Effector memory CD4-positive, alpha-beta T cell (primary cell): ENCODE measurements around the gene CALD1.

Experiments used
- DNase-seq, 3 donors: peaks; one replicate each; pipeline ENCODE4 v3.0.0-alpha.2; 2020
- H3K27ac ChIP-seq: 2 replicates; pipeline ENCODE4 v1.7.0; 2013; ENCODE audit warnings: mild to moderate bottlenecking, low read length, moderate library complexity; ENCODE audit not compliant: insufficient read depth, poor library complexity, severe bottlenecking
- H3K27me3 ChIP-seq: replicated peaks from 2 replicates; pipeline ENCODE4 v1.7.0; 2013; ENCODE audit warnings: mild to moderate bottlenecking, low read length; ENCODE audit not compliant: insufficient read depth, control insufficient read depth, poor library complexity, severe bottlenecking
- H3K36me3 ChIP-seq: 2 replicates; pipeline ENCODE4 v1.7.0; 2013; ENCODE audit warnings: mild to moderate bottlenecking, low read length, moderate library complexity; ENCODE audit not compliant: control insufficient read depth, insufficient read depth
- H3K4me1 ChIP-seq: 2 replicates; pipeline ENCODE4 v1.7.0; 2013; ENCODE audit warnings: low read length, mild to moderate bottlenecking; ENCODE audit not compliant: control insufficient read depth, insufficient read depth, poor library complexity, severe bottlenecking
- H3K4me3 ChIP-seq: 2 replicates; pipeline ENCODE4 v1.7.0; 2013; ENCODE audit warnings: low read length, low read depth, mild to moderate bottlenecking; ENCODE audit not compliant: insufficient read depth, poor library complexity, severe bottlenecking
- H3K9me3 ChIP-seq: 2 replicates; pipeline ENCODE4 v1.7.0; 2013; ENCODE audit warnings: mild to moderate bottlenecking, low read length, moderate library complexity; ENCODE audit not compliant: control insufficient read depth

CALD1 gene

GRCh38 chr7:134834689-134835462 lies 55.4 kb downstream of the CALD1 start:
- no peaks in the 10 kb centered on the region for H3K36me3 ChIP-seq
- H3K9me3 ChIP-seq = no peaks in the 10 kb centered on the region
- no peak overlapping the region for H3K4me3 ChIP-seq
- no peaks in the 10 kb centered on the region for H3K4me1 ChIP-seq
- H3K27ac ChIP-seq = no peak overlapping the region
- H3K27me3 ChIP-seq = no peaks in the 10 kb centered on the region
- DNase-seq = no peak

- no peak for DNase-seq
- no peak overlapping the region for H3K27ac ChIP-seq
- H3K36me3 ChIP-seq = no peaks in the 10 kb centered on the region
- H3K4me3 ChIP-seq = no peak overlapping the region
- no peaks in the 10 kb centered on the region for H3K4me1 ChIP-seq
- H3K27me3 ChIP-seq = no peaks in the 10 kb centered on the region
- no peaks in the 10 kb centered on the region for H3K9me3 ChIP-seq
Measured at GRCh38 chr7:134835463-134835823, 56.0 kb downstream of the CALD1 start.

- Histone ChIP-seq H3K27me3 (no peaks in the 10 kb centered on the region), H3K9me3 (no peaks in the 10 kb centered on the region), H3K4me3 (no peak overlapping the region), H3K36me3 (no peaks in the 10 kb centered on the region), H3K27ac (no peak overlapping the region), H3K4me1 (no peaks in the 10 kb centered on the region)
- no peak for DNase-seq
Measured at GRCh38 chr7:134836447-134836846, 57.0 kb downstream of the CALD1 start.

GRCh38 chr7:134839298-134839697 lies 59.9 kb downstream of the CALD1 start:
- H3K27me3 ChIP-seq = no peaks in the 10 kb centered on the region
- H3K4me3 ChIP-seq = no peak overlapping the region
- no peaks in the 10 kb centered on the region for H3K4me1 ChIP-seq
- H3K36me3 ChIP-seq = no peaks in the 10 kb centered on the region
- no peaks in the 10 kb centered on the region for H3K9me3 ChIP-seq
- no peak for DNase-seq
- H3K27ac ChIP-seq = no peak overlapping the region

- Histone ChIP-seq H3K4me3 (no peak overlapping the region), H3K4me1 (no peaks in the 10 kb centered on the region), H3K27ac (no peak overlapping the region), H3K27me3 (no peaks in the 10 kb centered on the region), H3K9me3 (no peaks in the 10 kb centered on the region), H3K36me3 (no peaks in the 10 kb centered on the region)
- DNase-seq = no peak
Measured at GRCh38 chr7:134842062-134842461, 62.6 kb downstream of the CALD1 start.

GRCh38 chr7:134842886-134843430 lies 63.5 kb downstream of the CALD1 start:
- H3K9me3 ChIP-seq = no peaks in the 10 kb centered on the region
- no peaks in the 10 kb centered on the region for H3K27me3 ChIP-seq
- H3K4me1 ChIP-seq = no peaks in the 10 kb centered on the region
- H3K27ac ChIP-seq = no peak overlapping the region
- DNase-seq = no peak
- no peaks in the 10 kb centered on the region for H3K36me3 ChIP-seq
- no peak overlapping the region for H3K4me3 ChIP-seq

- no peaks in the 10 kb centered on the region for H3K4me1 ChIP-seq
- no peak overlapping the region for H3K27ac ChIP-seq
- no peak for DNase-seq
Measured at GRCh38 chr7:134844200-134844599, 64.8 kb downstream of the CALD1 start.

GRCh38 chr7:134845461-134845860 lies 66.0 kb downstream of the CALD1 start:
- Histone ChIP-seq H3K36me3 (no peaks in the 10 kb centered on the region), H3K27ac (no peak overlapping the region), H3K4me1 (no peaks in the 10 kb centered on the region), H3K9me3 (no peaks in the 10 kb centered on the region), H3K4me3 (no peak overlapping the region), H3K27me3 (no peaks in the 10 kb centered on the region)
- DNase-seq = no peak

More at GRCh38 chr7:134844200-134844599, 64.8 kb downstream of the CALD1 start:
- no peaks in the 10 kb centered on the region for H3K27me3 ChIP-seq
- H3K36me3 ChIP-seq = no peaks in the 10 kb centered on the region
- no peaks in the 10 kb centered on the region for H3K9me3 ChIP-seq
- no peak overlapping the region for H3K4me3 ChIP-seq

GRCh38 chr7:134847851-134848588 lies 68.6 kb downstream of the CALD1 start:
- H3K9me3 ChIP-seq = no peaks in the 10 kb centered on the region
- H3K4me1 ChIP-seq = no peaks in the 10 kb centered on the region
- H3K4me3 ChIP-seq = no peak overlapping the region
- no peak for DNase-seq
- H3K27me3 ChIP-seq = no peaks in the 10 kb centered on the region
- no peaks in the 10 kb centered on the region for H3K36me3 ChIP-seq
- H3K27ac ChIP-seq = no peak overlapping the region

- H3K9me3 ChIP-seq = no peaks in the 10 kb centered on the region
- no peak for DNase-seq
- no peaks in the 10 kb centered on the region for H3K36me3 ChIP-seq
- H3K27ac ChIP-seq = no peak overlapping the region
- no peaks in the 10 kb centered on the region for H3K27me3 ChIP-seq
- H3K4me1 ChIP-seq = no peaks in the 10 kb centered on the region
- no peak overlapping the region for H3K4me3 ChIP-seq
Measured at GRCh38 chr7:134850066-134850465, 70.6 kb downstream of the CALD1 start.
